NB4 (cell line): ENCODE data around the gene IL10RB.
"Not testable (repeated sequence)": the region's sequence is repeated elsewhere in the genome, so short reads cannot be mapped to it uniquely, and the experiment has no call there.

ENCODE experiments used
- POLR2A ChIP-seq: IDR thresholded peaks from 2 replicates; pipeline ENCODE4 v1.6.1; 2011; ENCODE audit warnings: mild to moderate bottlenecking; ENCODE audit not compliant: insufficient read length; ENCODE audit errors: extremely low read depth
- TF ChIP-seq, protein P1 (sequence below): IDR thresholded peaks from one replicate; pipeline ENCODE4 v1.5.1; 2012; ENCODE audit warnings: low read depth, low read length

DNA sequence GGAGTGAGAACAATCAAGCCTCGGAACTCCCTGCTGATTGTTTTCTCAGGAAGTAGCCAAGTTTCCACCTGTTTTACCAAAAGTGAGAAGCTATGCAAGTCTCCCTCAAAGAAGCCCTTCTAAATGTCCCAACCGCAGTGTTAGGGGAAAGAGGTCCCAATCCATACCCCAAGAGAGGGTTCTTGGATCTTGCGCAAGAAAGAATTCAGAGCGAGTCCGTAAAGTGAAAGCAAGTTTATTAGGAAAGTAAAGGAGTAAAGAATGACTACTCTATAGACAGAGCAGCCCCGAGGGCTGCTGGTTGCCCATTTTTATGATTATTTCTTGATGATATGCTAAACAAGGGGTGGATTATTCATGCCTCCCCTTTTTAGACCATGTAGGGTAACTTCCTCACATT, 12.8 kb upstream of the IL10RB start:
- TF ChIP-seq, protein P1, sequence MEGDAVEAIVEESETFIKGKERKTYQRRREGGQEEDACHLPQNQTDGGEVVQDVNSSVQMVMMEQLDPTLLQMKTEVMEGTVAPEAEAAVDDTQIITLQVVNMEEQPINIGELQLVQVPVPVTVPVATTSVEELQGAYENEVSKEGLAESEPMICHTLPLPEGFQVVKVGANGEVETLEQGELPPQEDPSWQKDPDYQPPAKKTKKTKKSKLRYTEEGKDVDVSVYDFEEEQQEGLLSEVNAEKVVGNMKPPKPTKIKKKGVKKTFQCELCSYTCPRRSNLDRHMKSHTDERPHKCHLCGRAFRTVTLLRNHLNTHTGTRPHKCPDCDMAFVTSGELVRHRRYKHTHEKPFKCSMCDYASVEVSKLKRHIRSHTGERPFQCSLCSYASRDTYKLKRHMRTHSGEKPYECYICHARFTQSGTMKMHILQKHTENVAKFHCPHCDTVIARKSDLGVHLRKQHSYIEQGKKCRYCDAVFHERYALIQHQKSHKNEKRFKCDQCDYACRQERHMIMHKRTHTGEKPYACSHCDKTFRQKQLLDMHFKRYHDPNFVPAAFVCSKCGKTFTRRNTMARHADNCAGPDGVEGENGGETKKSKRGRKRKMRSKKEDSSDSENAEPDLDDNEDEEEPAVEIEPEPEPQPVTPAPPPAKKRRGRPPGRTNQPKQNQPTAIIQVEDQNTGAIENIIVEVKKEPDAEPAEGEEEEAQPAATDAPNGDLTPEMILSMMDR, result not testable (repeated sequence)
- TF ChIP-seq POLR2A, result not testable (repeated sequence)
